ENCODE measurements around the gene PLXNA2. TPM values are rescaled to one million over a fixed set of nuclear protein-coding genes. Genes with fewer than 3 reads are reported as not detected.

The PLXNA2 gene
- total RNA-seq, 1 experiment from 2014 or later = 10.2 TPM

- H3K79me2 ChIP-seq (ENCODE audit: low read depth) = no peaks in the 10 kb centered on the region
- no peak overlapping the region for H3K27ac ChIP-seq
- TF ChIP-seq EZH2 (IDR thresholded peaks at IDR 0.05; ENCODE audit: low read depth) = no peak
- TF ChIP-seq, protein P1, sequence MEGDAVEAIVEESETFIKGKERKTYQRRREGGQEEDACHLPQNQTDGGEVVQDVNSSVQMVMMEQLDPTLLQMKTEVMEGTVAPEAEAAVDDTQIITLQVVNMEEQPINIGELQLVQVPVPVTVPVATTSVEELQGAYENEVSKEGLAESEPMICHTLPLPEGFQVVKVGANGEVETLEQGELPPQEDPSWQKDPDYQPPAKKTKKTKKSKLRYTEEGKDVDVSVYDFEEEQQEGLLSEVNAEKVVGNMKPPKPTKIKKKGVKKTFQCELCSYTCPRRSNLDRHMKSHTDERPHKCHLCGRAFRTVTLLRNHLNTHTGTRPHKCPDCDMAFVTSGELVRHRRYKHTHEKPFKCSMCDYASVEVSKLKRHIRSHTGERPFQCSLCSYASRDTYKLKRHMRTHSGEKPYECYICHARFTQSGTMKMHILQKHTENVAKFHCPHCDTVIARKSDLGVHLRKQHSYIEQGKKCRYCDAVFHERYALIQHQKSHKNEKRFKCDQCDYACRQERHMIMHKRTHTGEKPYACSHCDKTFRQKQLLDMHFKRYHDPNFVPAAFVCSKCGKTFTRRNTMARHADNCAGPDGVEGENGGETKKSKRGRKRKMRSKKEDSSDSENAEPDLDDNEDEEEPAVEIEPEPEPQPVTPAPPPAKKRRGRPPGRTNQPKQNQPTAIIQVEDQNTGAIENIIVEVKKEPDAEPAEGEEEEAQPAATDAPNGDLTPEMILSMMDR (conservative IDR thresholded peaks at IDR 0.05) = no peak
- CTCF ChIA-PET = no interaction called here
- no peak overlapping the region for H2AFZ ChIP-seq
- H3K4me2 ChIP-seq = no peak overlapping the region
- H3K36me3 ChIP-seq (ENCODE audit: low read depth) = 0 out of 2 replicates have a peak, but pooled peaks cover 6% of the 10 kb centered on the region
- no peaks in the 10 kb centered on the region for H3K9me3 ChIP-seq (ENCODE audit: insufficient read depth, low read depth)
- DNase-seq = no peak
- H3K4me3 ChIP-seq = no peak overlapping the region
- intact Hi-C loops (cut with micrococcal nuclease; ENCODE audit: unreplicated experiment) = loop anchor here (5.0 kb wide), 1 partner anchor 33 kb away; no protein-coding TSS in a partner anchor
- H3K4me1 ChIP-seq (replicated peaks; ENCODE audit: insufficient read depth) = no peaks in the 10 kb centered on the region
- no TSS peak for BruUV-seq (replicated peaks)
- no peaks in the 10 kb centered on the region for H3K27me3 ChIP-seq (ENCODE audit: insufficient read depth, low read depth)
- no peaks in the 10 kb centered on the region for H4K20me1 ChIP-seq (ENCODE audit: insufficient read depth)
- POLR2A ChIA-PET (ENCODE audit: unreplicated experiment) = no interaction called here
- H3K9me2 ChIP-seq (ENCODE audit: insufficient read depth) = no peaks in the 10 kb centered on the region
- H3F3A ChIP-seq (ENCODE audit: insufficient read depth, low read depth) = no peaks in the 10 kb centered on the region
These were observed 154.3 kb downstream of the PLXNA2 start for GRCh38 chr1:208089761-208090370.

GRCh38 chr1:208089149-208089548 lies 155.0 kb downstream of the PLXNA2 start:
- TF ChIP-seq, protein P1 (conservative IDR thresholded peaks at IDR 0.05) = no peak
- TF ChIP-seq EZH2 (IDR thresholded peaks at IDR 0.05; ENCODE audit: low read depth) = no peak
- Histone ChIP-seq H3K4me1 (replicated peaks; ENCODE audit: insufficient read depth) (no peaks in the 10 kb centered on the region), H3K9me3 (ENCODE audit: insufficient read depth, low read depth) (no peaks in the 10 kb centered on the region), H3K9me2 (ENCODE audit: insufficient read depth) (no peaks in the 10 kb centered on the region), H3K36me3 (ENCODE audit: low read depth) (0 out of 2 replicates have a peak, but pooled peaks cover 6% of the 10 kb centered on the region), H3F3A (ENCODE audit: insufficient read depth, low read depth) (no peaks in the 10 kb centered on the region), H3K4me2 (no peak overlapping the region), H3K27me3 (ENCODE audit: insufficient read depth, low read depth) (no peaks in the 10 kb centered on the region), H3K79me2 (ENCODE audit: low read depth) (no peaks in the 10 kb centered on the region), H4K20me1 (ENCODE audit: insufficient read depth) (no peaks in the 10 kb centered on the region), H2AFZ (no peak overlapping the region), H3K4me3 (no peak overlapping the region), H3K27ac (no peak overlapping the region)
- ChIA-PET POLR2A (ENCODE audit: unreplicated experiment) (no interaction called here), CTCF (no interaction called here)
- intact Hi-C loops (cut with micrococcal nuclease; ENCODE audit: unreplicated experiment) = no loop called here
- DNase-seq = no peak
- BruUV-seq (replicated peaks) = no TSS peak

- H3K4me1 ChIP-seq (replicated peaks; ENCODE audit: insufficient read depth) = no peaks in the 10 kb centered on the region
- H3K4me3 ChIP-seq = no peak overlapping the region
- no peak overlapping the region for H3K27ac ChIP-seq
- H3K79me2 ChIP-seq (ENCODE audit: low read depth) = no peaks in the 10 kb centered on the region
- H3K9me2 ChIP-seq (ENCODE audit: insufficient read depth) = no peaks in the 10 kb centered on the region
- intact Hi-C loops (cut with micrococcal nuclease; ENCODE audit: unreplicated experiment) = no loop called here
- no peak overlapping the region for H3K4me2 ChIP-seq
- ChIA-PET POLR2A (ENCODE audit: unreplicated experiment) (no interaction called here), CTCF (no interaction called here)
- TF ChIP-seq, protein P1 (conservative IDR thresholded peaks at IDR 0.05) = no peak
- TF ChIP-seq EZH2 (IDR thresholded peaks at IDR 0.05; ENCODE audit: low read depth) = no peak
- H2AFZ ChIP-seq = no peak overlapping the region
- H4K20me1 ChIP-seq (ENCODE audit: insufficient read depth) = no peaks in the 10 kb centered on the region
- 0 out of 2 replicates have a peak, but pooled peaks cover 4% of the 10 kb centered on the region for H3K36me3 ChIP-seq (ENCODE audit: low read depth)
- no peaks in the 10 kb centered on the region for H3F3A ChIP-seq (ENCODE audit: insufficient read depth, low read depth)
- H3K27me3 ChIP-seq (ENCODE audit: insufficient read depth, low read depth) = no peaks in the 10 kb centered on the region
- no peaks in the 10 kb centered on the region for H3K9me3 ChIP-seq (ENCODE audit: insufficient read depth, low read depth)
- no TSS peak for BruUV-seq (replicated peaks)
- no peak for DNase-seq
These were observed 155.9 kb downstream of the PLXNA2 start for GRCh38 chr1:208088319-208088718.

Data from PC-9 (cell line).